ENCODE data around the gene OPN3.

OPN3 gene

GRCh38 chr1:241557031-241557430 is 83.1 kb downstream of the OPN3 start:
- 98% methylated on average over 4 of the region's 5 CpGs for WGBS (ENCODE audit: insufficient coverage)
- Histone ChIP-seq H3K4me3 (ENCODE audit: control insufficient read depth in 1 of 7, extremely low read depth in 1 of 7, insufficient read depth in 4 of 7, low read depth in 2 of 7, low read length in 6 of 7) (no peak overlapping the region), H3K4me1 (ENCODE audit: control extremely low read depth in 1 of 4, control insufficient read depth in 4 of 4, insufficient read depth in 4 of 4, low read length in 3 of 4) (peaks cover 0 to 26% (median 9%) of the 10 kb centered on the region in 4 experiments), H3K9me3 (ENCODE audit: control extremely low read depth in 1 of 5, control insufficient read depth in 4 of 5, insufficient read depth in 2 of 5, low read depth in 1 of 5, low read length in 4 of 5) (no peaks in the 10 kb centered on the region), H3K27me3 (replicated peaks in 2 of 5; ENCODE audit: control insufficient read depth in 4 of 5, insufficient read depth in 5 of 5, low read length in 4 of 5) (no peaks in the 10 kb centered on the region), H3K27ac (ENCODE audit: insufficient read depth in 1 of 2, low read depth in 1 of 2, low read length in 2 of 2, poor library complexity in 1 of 2, severe bottlenecking in 2 of 2) (no peak overlapping the region), H3K36me3 (ENCODE audit: control insufficient read depth in 4 of 4, insufficient read depth in 4 of 4, low read length in 3 of 4) (no peaks in the 10 kb centered on the region)
- CTCF ChIA-PET = no interaction called here
- no peak for DNase-seq
- POLR2A ChIA-PET = no interaction called here

DNA sequence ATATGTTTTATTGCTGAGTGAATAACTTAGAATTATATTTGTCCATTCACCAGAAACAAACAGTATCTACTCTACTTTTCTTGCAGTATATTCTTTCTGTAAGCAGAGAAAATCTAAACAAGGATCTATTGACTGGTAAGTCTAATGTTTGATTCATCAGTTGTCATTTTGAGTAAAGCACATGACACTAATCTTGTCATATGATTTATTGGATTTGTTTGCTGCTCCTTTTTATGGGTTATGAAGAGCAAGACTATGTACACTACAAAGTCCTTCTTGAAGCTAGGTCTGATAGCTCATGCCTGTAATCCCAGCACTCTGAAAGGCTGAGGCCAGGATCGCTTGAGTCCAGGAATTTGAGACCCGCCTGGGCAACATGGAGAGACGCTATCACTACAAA is 84.6 kb downstream of the OPN3 start:
- DNase-seq = no peak
- ChIA-PET POLR2A (no interaction called here), CTCF (no interaction called here)
- Histone ChIP-seq H3K36me3 (ENCODE audit: control insufficient read depth in 4 of 4, insufficient read depth in 4 of 4, low read length in 3 of 4) (no peaks in the 10 kb centered on the region), H3K9me3 (ENCODE audit: control extremely low read depth in 1 of 5, control insufficient read depth in 4 of 5, insufficient read depth in 2 of 5, low read depth in 1 of 5, low read length in 4 of 5) (no peaks in the 10 kb centered on the region), H3K4me1 (ENCODE audit: control extremely low read depth in 1 of 4, control insufficient read depth in 4 of 4, insufficient read depth in 4 of 4, low read length in 3 of 4) (peaks cover 5 to 35% (median 18%) of the 10 kb centered on the region in 4 experiments), H3K4me3 (ENCODE audit: control insufficient read depth in 1 of 7, extremely low read depth in 1 of 7, insufficient read depth in 4 of 7, low read depth in 2 of 7, low read length in 6 of 7) (no peak overlapping the region), H3K27me3 (replicated peaks in 2 of 5; ENCODE audit: control insufficient read depth in 4 of 5, insufficient read depth in 5 of 5, low read length in 4 of 5) (no peaks in the 10 kb centered on the region), H3K27ac (ENCODE audit: insufficient read depth in 1 of 2, low read depth in 1 of 2, low read length in 2 of 2, poor library complexity in 1 of 2, severe bottlenecking in 2 of 2) (no peak overlapping the region)
- WGBS (ENCODE audit: insufficient coverage) = 100% methylated on average over 3 of the region's 3 CpGs

DNA sequence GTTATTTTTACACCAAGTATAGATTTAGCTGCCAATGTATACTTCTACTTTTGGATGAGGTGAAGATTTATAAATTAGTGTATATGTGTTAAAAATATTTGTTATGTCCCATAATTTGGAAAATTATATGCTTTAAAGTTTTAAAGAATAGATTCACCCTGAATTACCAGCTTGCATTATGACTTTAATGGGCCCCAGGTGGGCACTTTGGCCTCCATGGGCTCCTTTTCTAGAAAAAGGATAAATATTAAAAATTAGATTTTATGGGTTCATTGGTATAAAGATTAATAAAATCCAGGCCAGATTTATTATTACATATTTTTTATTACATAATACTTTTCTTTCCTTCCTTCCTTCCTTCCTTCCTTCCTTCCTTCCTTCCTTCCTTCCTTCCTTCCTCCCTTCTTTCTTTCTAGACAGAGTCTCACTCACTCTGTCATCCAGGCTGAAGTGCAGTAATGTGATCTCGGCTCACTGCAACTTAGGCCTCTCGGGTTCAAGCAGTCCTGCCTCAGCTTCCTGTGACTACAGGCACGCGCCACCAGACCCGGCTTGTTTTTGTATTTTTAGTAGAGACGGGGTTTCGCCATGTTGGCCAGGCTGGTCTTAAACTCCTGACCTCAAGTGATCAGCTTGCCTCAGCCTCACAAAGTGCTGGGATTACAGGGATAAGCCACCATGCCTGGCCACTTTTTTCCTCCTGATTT is 86.1 kb downstream of the OPN3 start:
- H3K4me3 ChIP-seq (ENCODE audit: control insufficient read depth in 1 of 7, extremely low read depth in 1 of 7, insufficient read depth in 4 of 7, low read depth in 2 of 7, low read length in 6 of 7) = no peak overlapping the region
- H3K36me3 ChIP-seq (ENCODE audit: control insufficient read depth in 4 of 4, insufficient read depth in 4 of 4, low read length in 3 of 4) = no peaks in the 10 kb centered on the region
- 92% methylated on average over 6 of the region's 7 CpGs for WGBS (ENCODE audit: insufficient coverage)
- H3K4me1 ChIP-seq (ENCODE audit: control extremely low read depth in 1 of 4, control insufficient read depth in 4 of 4, insufficient read depth in 4 of 4, low read length in 3 of 4) = peaks cover 5 to 35% (median 17%) of the 10 kb centered on the region in 4 experiments
- H3K27me3 ChIP-seq (replicated peaks in 2 of 5; ENCODE audit: control insufficient read depth in 4 of 5, insufficient read depth in 5 of 5, low read length in 4 of 5) = no peaks in the 10 kb centered on the region
- ChIA-PET CTCF (no interaction called here), POLR2A (no interaction called here)
- DNase-seq = no peak
- no peaks in the 10 kb centered on the region for H3K9me3 ChIP-seq (ENCODE audit: control extremely low read depth in 1 of 5, control insufficient read depth in 4 of 5, insufficient read depth in 2 of 5, low read depth in 1 of 5, low read length in 4 of 5)
- H3K27ac ChIP-seq (ENCODE audit: insufficient read depth in 1 of 2, low read depth in 1 of 2, low read length in 2 of 2, poor library complexity in 1 of 2, severe bottlenecking in 2 of 2) = no peak overlapping the region

DNA sequence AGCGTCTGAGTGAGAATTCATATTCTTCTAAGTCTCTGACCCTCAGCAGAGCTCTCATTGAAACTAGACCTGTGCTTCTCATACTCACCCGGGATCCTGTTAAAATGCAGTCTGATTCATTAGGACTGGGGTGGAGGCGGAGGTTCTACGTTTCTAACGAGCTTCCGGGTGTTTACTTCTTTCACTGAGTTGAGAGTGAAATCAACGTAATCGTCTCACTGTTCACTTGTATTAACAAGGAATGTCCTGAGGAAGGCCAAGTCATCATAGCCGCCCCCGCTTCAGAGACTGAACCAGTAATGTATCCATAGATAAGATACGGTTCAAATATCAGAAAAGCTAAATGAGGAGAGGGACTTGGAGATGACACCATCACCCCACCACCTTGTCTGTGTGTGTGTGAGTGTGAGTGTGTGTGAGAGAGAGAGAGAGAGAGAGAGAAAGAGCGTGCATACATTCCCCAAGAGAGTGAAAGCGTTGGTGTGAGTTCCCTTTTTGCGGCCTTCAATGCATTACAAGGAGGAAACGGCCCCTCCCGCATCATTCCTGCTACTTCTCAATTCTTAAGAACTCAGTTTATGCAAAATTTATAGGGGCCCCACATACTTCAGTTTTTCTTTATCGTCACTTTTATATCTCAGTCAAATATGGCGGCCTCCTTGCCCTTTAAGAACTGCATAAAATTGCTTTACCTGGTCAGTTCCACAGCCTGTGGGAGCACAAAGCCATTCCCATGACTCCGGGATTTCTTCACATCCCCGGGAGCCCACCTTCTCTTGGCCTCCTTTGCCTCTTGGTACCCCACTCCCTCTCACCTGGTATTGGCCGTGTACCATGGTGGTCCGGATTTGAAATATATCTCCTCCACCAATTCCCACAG is 88.2 kb downstream of the OPN3 start:
- ChIA-PET POLR2A (interaction anchor here (1.2 kb wide), 1 partner anchor 19 kb away, joined by 5 read pairs; the partner anchor contains the start of gene KMO), CTCF (no interaction called here)
- WGBS (ENCODE audit: insufficient coverage) = 24% methylated on average over 17 of the region's 22 CpGs
- H3K9me3 ChIP-seq (ENCODE audit: control extremely low read depth in 1 of 5, control insufficient read depth in 4 of 5, insufficient read depth in 2 of 5, low read depth in 1 of 5, low read length in 4 of 5) = no peaks in the 10 kb centered on the region
- peak overlapping the region in 6 of 7 experiments; percentile 51 to 80 (median 68) for H3K4me3 ChIP-seq (ENCODE audit: control insufficient read depth in 1 of 7, extremely low read depth in 1 of 7, insufficient read depth in 4 of 7, low read depth in 2 of 7, low read length in 6 of 7)
- peaks cover 5 to 35% (median 17%) of the 10 kb centered on the region in 4 experiments for H3K4me1 ChIP-seq (ENCODE audit: control extremely low read depth in 1 of 4, control insufficient read depth in 4 of 4, insufficient read depth in 4 of 4, low read length in 3 of 4)
- peak overlapping the region; percentile 65 to 90 for H3K27ac ChIP-seq (ENCODE audit: insufficient read depth in 1 of 2, low read depth in 1 of 2, low read length in 2 of 2, poor library complexity in 1 of 2, severe bottlenecking in 2 of 2)
- H3K36me3 ChIP-seq (ENCODE audit: control insufficient read depth in 4 of 4, insufficient read depth in 4 of 4, low read length in 3 of 4) = no peaks in the 10 kb centered on the region
- no peaks in the 10 kb centered on the region for H3K27me3 ChIP-seq (replicated peaks in 2 of 5; ENCODE audit: control insufficient read depth in 4 of 5, insufficient read depth in 5 of 5, low read length in 4 of 5)
- peak; percentile 86 to 97 (median 96) for DNase-seq

DNA sequence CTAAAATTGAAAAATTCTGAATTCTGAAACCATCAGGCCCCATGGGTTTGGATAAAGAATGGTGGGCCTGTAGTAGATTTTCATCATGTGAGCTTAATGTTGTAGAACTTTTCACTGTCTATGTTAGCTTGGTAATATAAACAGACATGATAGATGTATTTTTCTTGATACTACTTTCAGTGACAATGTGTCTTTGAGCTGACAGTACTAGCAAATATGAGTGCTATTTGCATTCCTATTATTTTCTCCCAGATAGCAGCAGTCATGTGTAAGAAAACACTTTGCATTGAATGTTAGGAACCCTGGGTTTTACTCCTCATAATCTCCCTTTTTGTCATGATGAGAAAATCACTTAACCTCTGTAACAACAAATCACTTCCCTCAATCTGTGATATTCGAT is 89.9 kb downstream of the OPN3 start:
- Histone ChIP-seq H3K36me3 (ENCODE audit: control insufficient read depth in 4 of 4, insufficient read depth in 4 of 4, low read length in 3 of 4) (no peaks in the 10 kb centered on the region), H3K27me3 (replicated peaks in 2 of 5; ENCODE audit: control insufficient read depth in 4 of 5, insufficient read depth in 5 of 5, low read length in 4 of 5) (no peaks in the 10 kb centered on the region), H3K9me3 (ENCODE audit: control extremely low read depth in 1 of 5, control insufficient read depth in 4 of 5, insufficient read depth in 2 of 5, low read depth in 1 of 5, low read length in 4 of 5) (no peaks in the 10 kb centered on the region), H3K27ac (ENCODE audit: insufficient read depth in 1 of 2, low read depth in 1 of 2, low read length in 2 of 2, poor library complexity in 1 of 2, severe bottlenecking in 2 of 2) (no peak overlapping the region), H3K4me1 (ENCODE audit: control extremely low read depth in 1 of 4, control insufficient read depth in 4 of 4, insufficient read depth in 4 of 4, low read length in 3 of 4) (peaks cover 5 to 35% (median 17%) of the 10 kb centered on the region in 4 experiments), H3K4me3 (ENCODE audit: control insufficient read depth in 1 of 7, extremely low read depth in 1 of 7, insufficient read depth in 4 of 7, low read depth in 2 of 7, low read length in 6 of 7) (no peak overlapping the region)
- POLR2A ChIA-PET = no interaction called here
- WGBS (ENCODE audit: insufficient coverage) = no CpG with 5 or more reads among the region's 1 CpG
- DNase-seq = no peak
- CTCF ChIA-PET = interaction anchor here (0.7 kb wide), 1 partner anchor 25 kb away, joined by 3 read pairs; no protein-coding TSS in a partner anchor

DNA sequence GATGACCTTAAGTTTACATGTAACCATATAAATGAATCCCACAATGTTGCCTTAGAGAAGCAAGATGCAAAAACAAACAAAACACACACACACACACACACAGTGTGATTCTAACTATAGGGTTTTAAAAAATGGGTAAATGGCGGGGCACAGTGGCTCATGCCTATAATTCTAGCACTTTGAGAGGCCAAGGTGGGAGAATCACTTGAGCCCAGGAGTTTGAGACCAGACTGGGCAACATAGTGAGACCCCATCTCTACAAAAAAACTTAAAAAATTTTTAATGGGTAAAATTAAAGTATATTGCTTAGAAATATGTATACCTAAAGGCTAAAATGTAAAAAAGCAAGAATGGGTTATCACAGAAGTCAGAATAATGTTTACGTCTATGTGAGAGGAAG is 92.2 kb downstream of the OPN3 start:
- Histone ChIP-seq H3K27me3 (replicated peaks in 2 of 5; ENCODE audit: control insufficient read depth in 4 of 5, insufficient read depth in 5 of 5, low read length in 4 of 5) (no peaks in the 10 kb centered on the region), H3K9me3 (ENCODE audit: control extremely low read depth in 1 of 5, control insufficient read depth in 4 of 5, insufficient read depth in 2 of 5, low read depth in 1 of 5, low read length in 4 of 5) (no peaks in the 10 kb centered on the region), H3K4me3 (ENCODE audit: control insufficient read depth in 1 of 7, extremely low read depth in 1 of 7, insufficient read depth in 4 of 7, low read depth in 2 of 7, low read length in 6 of 7) (no peak overlapping the region), H3K27ac (ENCODE audit: insufficient read depth in 1 of 2, low read depth in 1 of 2, low read length in 2 of 2, poor library complexity in 1 of 2, severe bottlenecking in 2 of 2) (no peak overlapping the region), H3K36me3 (ENCODE audit: control insufficient read depth in 4 of 4, insufficient read depth in 4 of 4, low read length in 3 of 4) (no peaks in the 10 kb centered on the region), H3K4me1 (ENCODE audit: control extremely low read depth in 1 of 4, control insufficient read depth in 4 of 4, insufficient read depth in 4 of 4, low read length in 3 of 4) (peaks cover 5 to 26% (median 17%) of the 10 kb centered on the region in 4 experiments)
- POLR2A ChIA-PET = no interaction called here
- 100% methylated on average over 1 of the region's 2 CpGs for WGBS (ENCODE audit: insufficient coverage)
- no peak for DNase-seq
- CTCF ChIA-PET = no interaction called here
